H1 (cell line): Measurements from ENCODE around the gene CTNNA3. TPM values are rescaled to one million over a fixed set of nuclear protein-coding genes. Genes with fewer than 3 reads are reported as not detected.
A peak's percentile ranks its signal among the peaks of the same experiment; 100 is the strongest.

Experiments used
- CTCF ChIA-PET: fragments of 300-600 bp; sonication (Branson Sonifier 250); formaldehyde crosslinking; loops from one replicate; lab custom pipeline; 2021; ENCODE audit not compliant: partially characterized antibody; lab: Charles Lee
- POLR2A ChIA-PET: fragments of 300-600 bp; sonication (Branson Sonifier 250); formaldehyde crosslinking; loops from one replicate; lab custom pipeline; 2021; ENCODE audit warnings: inconsistent platforms; ENCODE audit not compliant: partially characterized antibody; lab: Charles Lee
- DNase-seq, 2 experiments: peaks; one replicate each; pipeline versions ENCODE4 v3.0.0 to v3.0.0-alpha.2; 2010 to 2022; ENCODE audit warnings: low spot score in 2 of 2, low read depth in 1 of 2, mixed read lengths in 1 of 2
- FAIRE-seq: peaks from 2 replicates; lab custom pipeline; 2011; peaks lifted over from hg19 to GRCh38; lab: Jason Lieb, UNC
- H2AFZ ChIP-seq: 2 replicates; pipeline ENCODE4 v1.8.1; 2012; ENCODE audit warnings: low read length, inconsistent platforms
- H2AK5ac ChIP-seq: 2 replicates; pipeline ENCODE4 v1.6.1; 2013; ENCODE audit warnings: low read depth, low read length
- H2BK120ac ChIP-seq: replicated peaks from 2 replicates; pipeline ENCODE3; 2013; ENCODE audit warnings: low read depth, low read length, inconsistent platforms
- H2BK12ac ChIP-seq: 2 replicates; pipeline ENCODE4 v1.6.1; 2013; ENCODE audit warnings: low read depth, low read length
- H2BK15ac ChIP-seq: 2 replicates; pipeline ENCODE4 v1.6.1; 2013; ENCODE audit warnings: low read length
- H2BK20ac ChIP-seq: 2 replicates; pipeline ENCODE4 v1.6.1; 2013; ENCODE audit warnings: low read length
- H2BK5ac ChIP-seq: 2 replicates; pipeline ENCODE4 v1.6.1; 2013; ENCODE audit warnings: low read depth, low read length
- H3K14ac ChIP-seq: 2 replicates; pipeline ENCODE4 v1.6.1; 2013; ENCODE audit warnings: inconsistent platforms; ENCODE audit not compliant: insufficient read length
- H3K18ac ChIP-seq: 2 replicates; pipeline ENCODE4 v1.6.1; 2013; ENCODE audit warnings: low read length; ENCODE audit errors: extremely low read depth
- H3K23ac ChIP-seq: 2 replicates; pipeline ENCODE4 v1.6.1; 2013; ENCODE audit warnings: inconsistent platforms; ENCODE audit not compliant: insufficient read length
- H3K23me2 ChIP-seq: 2 replicates; pipeline ENCODE4 v1.6.1; 2013; ENCODE audit warnings: low read depth, low read length
- H3K27ac ChIP-seq: 2 replicates; pipeline ENCODE4 v1.6.1; 2011; ENCODE audit warnings: low read depth, low read length, inconsistent platforms
- H3K27me3 ChIP-seq, 4 experiments: replicated peaks in 1 of 4; 1 replicate in 1 of 4; 2 replicates in 3 of 4; pipeline versions ENCODE4 v1.6.1 to v1.8.1; 2011 to 2013; ENCODE audit warnings: low read length in 3 of 4, mild to moderate bottlenecking in 3 of 4, inconsistent platforms in 2 of 4, mixed read lengths in 2 of 4, moderate library complexity in 1 of 4; ENCODE audit not compliant: control insufficient read depth in 3 of 4, insufficient read depth in 3 of 4; ENCODE audit errors: extremely low read depth in 1 of 4
- H3K36me3 ChIP-seq, 4 experiments: 2 replicates each; pipeline versions ENCODE4 v1.6.1 to v1.8.1; 2011 to 2013; ENCODE audit warnings: mild to moderate bottlenecking in 4 of 4, low read length in 3 of 4, moderate library complexity in 2 of 4, control low read depth in 1 of 4, inconsistent platforms in 1 of 4; ENCODE audit not compliant: insufficient read depth in 4 of 4, control insufficient read depth in 2 of 4
- H3K4ac ChIP-seq: replicated peaks from 2 replicates; pipeline ENCODE3; 2013; ENCODE audit warnings: low read length, low read depth, mixed read lengths, inconsistent platforms; ENCODE audit not compliant: insufficient read length
- H3K4me1 ChIP-seq, 4 experiments: replicated peaks in 1 of 4; 1 replicate in 1 of 4; 2 replicates in 3 of 4; pipeline versions ENCODE4 v1.6.1 to v1.8.1; 2011 to 2013; ENCODE audit warnings: low read length in 3 of 4, inconsistent platforms in 2 of 4, mixed read lengths in 1 of 4; ENCODE audit not compliant: insufficient read depth in 4 of 4, control insufficient read depth in 3 of 4
- H3K4me2 ChIP-seq, 2 experiments: 2 replicates each; pipeline versions ENCODE4 v1.6.1 to v1.8.1; 2011 to 2013; ENCODE audit warnings: low read depth in 2 of 2, low read length in 2 of 2, control low read depth in 1 of 2, inconsistent platforms in 1 of 2, mild to moderate bottlenecking in 1 of 2; ENCODE audit not compliant: insufficient read depth in 1 of 2
- H3K4me3 ChIP-seq, 4 experiments: fragments of 200-600, 300-600 bp in 1 of 4; sonication (generic), shearing (Covaris generic), sonication (Bioruptor Twin) in 1 of 4; 2 replicates each; pipeline versions ENCODE4 v1.5.1 to v1.8.1; 2011 to 2016; ENCODE audit warnings: low read length in 4 of 4, low read depth in 3 of 4, control low read depth in 2 of 4, inconsistent platforms in 2 of 4, mild to moderate bottlenecking in 2 of 4, mixed read lengths in 1 of 4, moderate library complexity in 1 of 4; ENCODE audit not compliant: insufficient read depth in 2 of 4; ENCODE audit errors: extremely low read depth in 1 of 4
- H3K56ac ChIP-seq: replicated peaks from 2 replicates; pipeline ENCODE3; 2013; ENCODE audit warnings: low read depth, mild to moderate bottlenecking, mixed read lengths, low read length, inconsistent platforms; ENCODE audit not compliant: insufficient read length
- H3K79me1 ChIP-seq: 2 replicates; pipeline ENCODE4 v1.6.1; 2013; ENCODE audit warnings: low read depth, low read length, control low read depth
- H3K79me2 ChIP-seq, 2 experiments: 2 replicates each; pipeline versions ENCODE4 v1.6.1 to v1.8.1; 2012 to 2013; ENCODE audit warnings: low read length in 2 of 2, mild to moderate bottlenecking in 2 of 2, inconsistent platforms in 1 of 2; ENCODE audit not compliant: insufficient read depth in 2 of 2, control insufficient read depth in 1 of 2
- H3K9ac ChIP-seq, 4 experiments: replicated peaks in 1 of 4; 1 replicate in 1 of 4; 2 replicates in 3 of 4; pipeline versions ENCODE4 v1.6.1 to v1.8.1; 2011 to 2013; ENCODE audit warnings: low read depth in 3 of 4, low read length in 3 of 4, control low read depth in 2 of 4, mild to moderate bottlenecking in 2 of 4, moderate library complexity in 2 of 4, inconsistent platforms in 1 of 4; ENCODE audit errors: extremely low read depth in 1 of 4
- H3K9me3 ChIP-seq, 2 experiments: 2 replicates each; pipeline versions ENCODE4 v1.6.1 to v1.8.1; 2012 to 2013; ENCODE audit warnings: mild to moderate bottlenecking in 2 of 2, moderate library complexity in 2 of 2, control low read depth in 1 of 2, inconsistent platforms in 1 of 2, low read depth in 1 of 2, low read length in 1 of 2, mixed read lengths in 1 of 2; ENCODE audit not compliant: insufficient read depth in 2 of 2
- H4K20me1 ChIP-seq, 2 experiments: replicated peaks in 1 of 2; 2 replicates each; pipeline versions ENCODE3 to v1.8.1; 2011 to 2013; ENCODE audit warnings: inconsistent platforms in 2 of 2, low read length in 2 of 2, mild to moderate bottlenecking in 1 of 2; ENCODE audit not compliant: insufficient read depth in 2 of 2, control insufficient read depth in 1 of 2
- H4K5ac ChIP-seq: 2 replicates; pipeline ENCODE4 v1.6.1; 2013; ENCODE audit warnings: low read length, low read depth, mixed read lengths, inconsistent platforms; ENCODE audit not compliant: insufficient read length
- H4K8ac ChIP-seq: 2 replicates; pipeline ENCODE4 v1.8.0; 2013; ENCODE audit warnings: mild to moderate bottlenecking, moderate library complexity, low read length, inconsistent platforms; ENCODE audit not compliant: insufficient read depth; ENCODE audit errors: extremely low read depth
- H4K91ac ChIP-seq: replicated peaks from 2 replicates; pipeline ENCODE3; 2013; ENCODE audit warnings: low read length, mixed read lengths, inconsistent platforms; ENCODE audit not compliant: insufficient read length
- ASH2L ChIP-seq: fragments of 200-600, 300-600 bp; sonication (generic); IDR thresholded peaks from one replicate; pipeline ENCODE4 v1.7.1; 2017; ENCODE audit warnings: low read length
- ATF3 ChIP-seq: IDR thresholded peaks from 2 replicates; pipeline ENCODE4 v1.6.1; 2011; ENCODE audit warnings: low read depth, mild to moderate bottlenecking, low read length; ENCODE audit not compliant: insufficient read depth
- BCL11A ChIP-seq, 2 experiments: IDR thresholded peaks; one replicate each; pipeline ENCODE4 v1.6.1; 2011; ENCODE audit warnings: low read depth in 2 of 2, low read length in 2 of 2, mild to moderate bottlenecking in 2 of 2
- BRCA1 ChIP-seq: IDR thresholded peaks from 2 replicates; pipeline ENCODE4 v1.6.1; 2012; ENCODE audit warnings: low read depth, low read length, improper control_type of control experiment
- GABPA ChIP-seq: IDR thresholded peaks from 2 replicates; pipeline ENCODE4 v1.6.1; 2011; ENCODE audit warnings: mild to moderate bottlenecking, low read length, moderate library complexity, borderline replicate concordance; ENCODE audit not compliant: insufficient read depth
- HDAC6 ChIP-seq: IDR thresholded peaks from one replicate; pipeline ENCODE4 v1.7.1; 2012; ENCODE audit warnings: low read depth, mild to moderate bottlenecking, inconsistent platforms, low read length, moderate library complexity
- KDM1A ChIP-seq: fragments of 200-600, 300-600 bp; sonication (generic); IDR thresholded peaks from 2 replicates; pipeline ENCODE4 v1.7.1; 2016; ENCODE audit warnings: mild to moderate bottlenecking, low read length, borderline replicate concordance
- MAFK ChIP-seq: IDR thresholded peaks from 2 replicates; pipeline ENCODE4 v1.6.1; 2012; ENCODE audit warnings: low read depth, mild to moderate bottlenecking, improper control_type of control experiment, low read length
- SP4 ChIP-seq: IDR thresholded peaks from 2 replicates; pipeline ENCODE4 v1.6.1; 2012; ENCODE audit warnings: low read length, inconsistent platforms
- SUZ12 ChIP-seq: fragments of 200-600 bp; sonication (generic); IDR thresholded peaks from 2 replicates; pipeline ENCODE4 v1.6.1; 2012; ENCODE audit warnings: mild to moderate bottlenecking, inconsistent platforms, low read length, moderate library complexity, mixed read lengths
- TAF1 ChIP-seq: IDR thresholded peaks from 2 replicates; pipeline ENCODE4 v1.6.1; 2011; ENCODE audit warnings: mild to moderate bottlenecking, low read depth, low read length
- USF2 ChIP-seq: IDR thresholded peaks from 2 replicates; pipeline ENCODE4 v1.6.1; 2011; ENCODE audit warnings: low read length, improper control_type of control experiment
- WGBS, 2 experiments: shearing (Covaris generic) in 1 of 2; methylation state at CpG; one replicate each; pipeline versions ENCODE4 v1.1.6 to v1.1.7; 2013 to 2015; ENCODE audit warnings: low lambda C conversion rate in 2 of 2, mixed read lengths in 2 of 2, inconsistent platforms in 1 of 2, low coverage in 1 of 2, missing lambda C conversion rate in 1 of 2; ENCODE audit not compliant: insufficient replicate concordance in 2 of 2, insufficient coverage in 1 of 2, insufficient read length in 1 of 2; ENCODE audit errors: extremely low coverage in 1 of 2, missing lambda C conversion rate in 1 of 2; 5-methylcytosine and 5-hydroxymethylcytosine counted together
- polyA plus RNA-seq, 7 experiments: library from polyadenylated mRNA; depleted of rRNA in 3 of 7; stranded (reverse) in 5 of 7; unstranded in 2 of 7; fragments of >200 nt in 5 of 7; fragments of 200-250 nt in 2 of 7; gene quantifications; 1 replicate in 5 of 7; 2 replicates in 1 of 7; 4 replicates in 1 of 7; pipeline versions ENCODE4 v1.2.1 to v1.2.3, GENCODE V29; 2011 to 2013; ENCODE audit warnings: missing spikeins in 2 of 7, mixed read lengths in 2 of 7
- total RNA-seq: library from RNA; stranded (reverse); fragmentation: NEBNext Ultra II Directional; extraction: Animal tissue kit (Norgen Biotek cat#: 25700); gene quantifications from 2 replicates; pipeline ENCODE4 v1.2.1, GENCODE V29; 2021

The CTNNA3 gene
- total and polyA plus RNA-seq, 2 of the 8 experiments (the other 6 are each of a cell fraction or from before 2014, with no cell fraction given): 1.3 to 1.5 TPM

- FAIRE-seq: no peak
- Histone ChIP-seq H3K23ac (peak overlapping the region; percentile 52), H3K23me2 (no peaks in the 10 kb centered on the region), H2AK5ac (no peak overlapping the region), H3K79me1 (no peaks in the 10 kb centered on the region), H2BK120ac (no peak overlapping the region), H2BK5ac (no peak overlapping the region), H3K36me3 (no peaks in the 10 kb centered on the region), H3K56ac (no peak overlapping the region), H3K18ac (no peak overlapping the region), H4K5ac (no peak overlapping the region), H3K9me3 (no peaks in the 10 kb centered on the region; a peak in 1 of 4 replicates), H3K9ac (no peak overlapping the region), H3K14ac (no peak overlapping the region), H2BK15ac (no peak overlapping the region), H3K4me2 (no peak overlapping the region), H4K91ac (no peak overlapping the region), H2BK12ac (no peak overlapping the region), H3K4ac (no peak overlapping the region), H3K27ac (no peak overlapping the region), H3K4me1 (no peaks in the 10 kb centered on the region), H3K4me3 (no peak overlapping the region), H2BK20ac (no peak overlapping the region), H3K79me2 (no peaks in the 10 kb centered on the region), H4K20me1 (no peaks in the 10 kb centered on the region), H4K8ac (no peak overlapping the region), H3K27me3 (no peaks in the 10 kb centered on the region), H2AFZ (no peak overlapping the region)
- WGBS, 2 experiments: 83% methylated on average over 4 of the region's 4 CpGs; no CpG with 5 or more reads in 1 of the 2 experiments
- POLR2A ChIA-PET: no interaction called here
- DNase-seq: no peak
- CTCF ChIA-PET: no interaction called here
- TF ChIP-seq MAFK (no peak), ATF3 (no peak), ASH2L (no peak), SP4 (no peak), USF2 (no peak), TAF1 (no peak), SUZ12 (no peak), KDM1A (no peak), BCL11A (IDR thresholded peaks at IDR 0.05; ENCODE audit: low read depth in 2 of 2, low read length in 2 of 2) (no peak), BRCA1 (no peak), HDAC6 (no peak), GABPA (no peak)
Measured at GRCh38 chr10:67602268-67602950, 93.6 kb downstream of the CTNNA3 start.
